HCT116 (cell line): ENCODE measurements around the gene KYAT1. TPM values are rescaled to one million over a fixed set of nuclear protein-coding genes. Genes with fewer than 3 reads are reported as not detected.

ENCODE experiments used
- ATAC-seq: fragments of 200-7000 bp; cut with Tn5 transposase; 2 replicates; pipeline ENCODE4 v1.9.1; 2020; ENCODE audit warnings: mild to moderate bottlenecking, moderate library complexity
- BruUV-seq: library from RNA; stranded (reverse); fragments of 400-500 nt; replicated peaks from 2 replicates; lab custom pipeline; 2021; lab: Mats Ljungman, UMichigan
- CTCF ChIA-PET: fragments of 300-600 bp; sonication (Branson Sonifier 250); formaldehyde crosslinking; loops from one replicate; lab custom pipeline; 2021; ENCODE audit warnings: antibody characterized with exemption; lab: Charles Lee
- POLR2A ChIA-PET: fragments of 300-600, 350-600 bp; sonication (Branson Sonifier 250); formaldehyde crosslinking; loops from one replicate; lab custom pipeline; 2021; ENCODE audit warnings: antibody characterized with exemption; lab: Charles Lee
- RAD21 ChIA-PET, 2 experiments: fragments of 300-600 bp; sonication (Branson Sonifier 250); formaldehyde crosslinking; loops; one replicate each; lab custom pipeline; 2023; ENCODE audit warnings: low total read pairs in 2 of 2; ENCODE audit not compliant: uncharacterized antibody in 2 of 2, unreplicated experiment in 2 of 2, low non-redundant PET in 1 of 2; lab: Charles Lee
- DNase-seq: peaks from one replicate; pipeline ENCODE4 v3.0.0-alpha.2; 2010; ENCODE audit warnings: low read depth, low spot score
- H2AFZ ChIP-seq: fragments of 200-600 bp; shearing (Covaris generic), sonication (generic); 2 replicates; pipeline ENCODE4 v1.6.1; 2017; ENCODE audit warnings: low read depth, mixed run types, mixed read lengths, antibody characterized with exemption, low read length; ENCODE audit not compliant: poor library complexity, severe bottlenecking
- H3K27ac ChIP-seq: 2 replicates; pipeline ENCODE4 v1.5.1; 2012; ENCODE audit warnings: low read depth, low read length
- H3K27me3 ChIP-seq: fragments of 200-600 bp; sonication (generic); 2 replicates; pipeline ENCODE4 v1.6.1; 2016; ENCODE audit warnings: mixed run types, low read length, mixed read lengths; ENCODE audit not compliant: insufficient read depth
- H3K36me3 ChIP-seq, 2 experiments: fragments of 200-500 bp in 1 of 2; fragments of 200-600 bp in 1 of 2; sonication (Bioruptor generic) in 1 of 2; sonication (generic) in 1 of 2; 2 replicates each; pipeline versions ENCODE4 v1.5.1 to v1.6.1; 2014 to 2016; ENCODE audit warnings: low read length in 2 of 2, inconsistent platforms in 1 of 2, mixed read lengths in 1 of 2, mixed run types in 1 of 2; ENCODE audit not compliant: insufficient read depth in 2 of 2, control insufficient read depth in 1 of 2
- H3K4me1 ChIP-seq, 2 experiments: fragments of 200-600 bp in 1 of 2; sonication (generic) in 1 of 2; 2 replicates each; pipeline versions ENCODE4 v1.5.1 to v1.6.1; 2012 to 2017; ENCODE audit warnings: low read length in 2 of 2, inconsistent platforms in 1 of 2, mild to moderate bottlenecking in 1 of 2, mixed read lengths in 1 of 2, mixed run types in 1 of 2, moderate library complexity in 1 of 2; ENCODE audit not compliant: insufficient read depth in 2 of 2, control insufficient read depth in 1 of 2
- H3K4me2 ChIP-seq: fragments of 200-600 bp; sonication (generic); 2 replicates; pipeline ENCODE4 v1.6.1; 2017; ENCODE audit warnings: mixed run types, low read length, mixed read lengths
- H3K4me3 ChIP-seq, 2 experiments: fragments of 200-600 bp in 1 of 2; sonication (generic) in 1 of 2; replicated peaks in 1 of 2; 2 replicates each; pipeline ENCODE4 v1.5.1; 2011 to 2016; ENCODE audit warnings: low read length in 2 of 2, control low read depth in 1 of 2, low read depth in 1 of 2, mild to moderate bottlenecking in 1 of 2, mixed read lengths in 1 of 2, mixed run types in 1 of 2
- H3K79me2 ChIP-seq: fragments of 200-600 bp; sonication (generic); 2 replicates; pipeline ENCODE4 v1.6.1; 2017; ENCODE audit warnings: mild to moderate bottlenecking, mixed run types, low read length, moderate library complexity, mixed read lengths; ENCODE audit not compliant: insufficient read depth
- H3K9ac ChIP-seq: fragments of 200-600 bp; sonication (generic); 2 replicates; pipeline ENCODE4 v1.6.1; 2016; ENCODE audit warnings: low read length, mixed read lengths
- H3K9me2 ChIP-seq: fragments of 200-600 bp; sonication (generic), shearing (Covaris generic); 2 replicates; pipeline ENCODE4 v1.6.1; 2017; ENCODE audit warnings: mixed run types, mild to moderate bottlenecking, moderate library complexity; ENCODE audit not compliant: insufficient read depth
- H3K9me3 ChIP-seq, 2 experiments: fragments of 200-500 bp in 1 of 2; fragments of 200-600 bp in 1 of 2; sonication (Bioruptor generic) in 1 of 2; sonication (generic) in 1 of 2; 2 replicates each; pipeline ENCODE4 v1.6.1; 2014 to 2017; ENCODE audit warnings: low read length in 2 of 2, mixed read lengths in 2 of 2, inconsistent platforms in 1 of 2, low read depth in 1 of 2, mild to moderate bottlenecking in 1 of 2, mixed run types in 1 of 2, moderate library complexity in 1 of 2; ENCODE audit not compliant: control insufficient read depth in 1 of 2, insufficient read depth in 1 of 2
- H4K20me1 ChIP-seq: fragments of 200-600 bp; sonication (generic), shearing (Covaris generic); 2 replicates; pipeline ENCODE4 v1.6.1; 2017; ENCODE audit warnings: mixed run types, mild to moderate bottlenecking, moderate library complexity; ENCODE audit not compliant: insufficient read depth
- CBX3 ChIP-seq: IDR thresholded peaks from 2 replicates; pipeline ENCODE4 v1.6.1; 2012; ENCODE audit warnings: low read depth
- CEBPB ChIP-seq: IDR thresholded peaks from 2 replicates; pipeline ENCODE4 v1.6.1; 2012; ENCODE audit warnings: low read depth
- EGR1 ChIP-seq: IDR thresholded peaks from 2 replicates; pipeline ENCODE4 v1.6.1; 2012; ENCODE audit warnings: low read depth
- ELF1 ChIP-seq: IDR thresholded peaks from 2 replicates; pipeline ENCODE4 v1.6.1; 2012; ENCODE audit warnings: low read depth, borderline replicate concordance
- EZH2 ChIP-seq: fragments of 200-600 bp; sonication (generic); IDR thresholded peaks from 2 replicates; pipeline ENCODE4 v1.6.1; 2017; ENCODE audit warnings: antibody characterized with exemption, mixed run types
- JUND ChIP-seq: IDR thresholded peaks from 2 replicates; pipeline ENCODE4 v1.6.1; 2012
- POLR2AphosphoS5 ChIP-seq: IDR thresholded peaks from 2 replicates; pipeline ENCODE4 v1.6.1; 2011; ENCODE audit warnings: mild to moderate bottlenecking, low read depth, low read length, moderate library complexity
- RAD21 ChIP-seq: IDR thresholded peaks from 2 replicates; pipeline ENCODE4 v1.6.1; 2012; ENCODE audit warnings: low read depth, mild to moderate bottlenecking
- SIN3A ChIP-seq: IDR thresholded peaks from 2 replicates; pipeline ENCODE4 v1.6.1; 2012; ENCODE audit warnings: low read depth
- SP1 ChIP-seq: IDR thresholded peaks from 2 replicates; pipeline ENCODE4 v1.6.1; 2012; ENCODE audit warnings: low read depth
- SRF ChIP-seq: IDR thresholded peaks from 2 replicates; pipeline ENCODE4 v1.6.1; 2012; ENCODE audit warnings: low read depth
- TCF7L2 ChIP-seq: IDR thresholded peaks from 2 replicates; pipeline ENCODE4 v1.7.0; 2011; ENCODE audit warnings: borderline replicate concordance, inconsistent platforms; ENCODE audit not compliant: insufficient read depth, insufficient read length; ENCODE audit errors: extremely low read depth
- YY1 ChIP-seq: IDR thresholded peaks from 2 replicates; pipeline ENCODE4 v1.6.1; 2011; ENCODE audit warnings: low read length, low read depth, moderate library complexity, mild to moderate bottlenecking; ENCODE audit not compliant: insufficient replicate concordance; ENCODE audit errors: extremely low read depth
- ZFX ChIP-seq: fragments of 450-650 bp; IDR thresholded peaks from 2 replicates; pipeline ENCODE4 v1.6.1; 2017
- ZNF274 ChIP-seq: fragments of 200-500 bp; sonication (Bioruptor generic); IDR thresholded peaks from 2 replicates; pipeline ENCODE4 v1.6.1; 2014; ENCODE audit warnings: mild to moderate bottlenecking, low read depth, low read length, inconsistent platforms
- intact Hi-C: fragments of 100-400 bp; cut with micrococcal nuclease; formaldehyde crosslinking; loops from 2 replicates; pipeline ENCODE4 v1.10.0; 2022
- total RNA-seq: library from RNA; stranded (reverse); gene quantifications from one replicate; pipeline ENCODE4 v1.2.1, GENCODE V29; 2021; ENCODE audit not compliant: unreplicated experiment
- TF ChIP-seq, protein P1 (sequence below): IDR thresholded peaks from 2 replicates; pipeline ENCODE4 v1.6.1; 2011; ENCODE audit warnings: mild to moderate bottlenecking, low read length, moderate library complexity; ENCODE audit not compliant: insufficient replicate concordance; ENCODE audit errors: extremely low read depth
- TF ChIP-seq, protein P2 (sequence below): IDR thresholded peaks from 2 replicates; pipeline ENCODE4 v1.6.1; 2012; ENCODE audit warnings: low read depth
- TF ChIP-seq, protein P3 (sequence below): IDR thresholded peaks from 2 replicates; pipeline ENCODE4 v1.6.1; 2012
- TF ChIP-seq, protein P4 (sequence below), 3 experiments: fragments of 200-600 bp in 1 of 3; sonication (generic) in 1 of 3; IDR thresholded peaks in 2 of 3; conservative IDR thresholded peaks in 1 of 3; 2 replicates each; pipeline ENCODE4 v1.5.1; 2012 to 2017; ENCODE audit warnings: low read depth in 2 of 3, low read length in 2 of 3, antibody characterized with exemption in 1 of 3, borderline replicate concordance in 1 of 3, control low read depth in 1 of 3, mild to moderate bottlenecking in 1 of 3, mixed read lengths in 1 of 3, mixed run types in 1 of 3, moderate library complexity in 1 of 3; ENCODE audit not compliant: insufficient read depth in 1 of 3

KYAT1 gene
- total RNA-seq, 1 experiment from 2014 or later = 10.1 TPM

DNA sequence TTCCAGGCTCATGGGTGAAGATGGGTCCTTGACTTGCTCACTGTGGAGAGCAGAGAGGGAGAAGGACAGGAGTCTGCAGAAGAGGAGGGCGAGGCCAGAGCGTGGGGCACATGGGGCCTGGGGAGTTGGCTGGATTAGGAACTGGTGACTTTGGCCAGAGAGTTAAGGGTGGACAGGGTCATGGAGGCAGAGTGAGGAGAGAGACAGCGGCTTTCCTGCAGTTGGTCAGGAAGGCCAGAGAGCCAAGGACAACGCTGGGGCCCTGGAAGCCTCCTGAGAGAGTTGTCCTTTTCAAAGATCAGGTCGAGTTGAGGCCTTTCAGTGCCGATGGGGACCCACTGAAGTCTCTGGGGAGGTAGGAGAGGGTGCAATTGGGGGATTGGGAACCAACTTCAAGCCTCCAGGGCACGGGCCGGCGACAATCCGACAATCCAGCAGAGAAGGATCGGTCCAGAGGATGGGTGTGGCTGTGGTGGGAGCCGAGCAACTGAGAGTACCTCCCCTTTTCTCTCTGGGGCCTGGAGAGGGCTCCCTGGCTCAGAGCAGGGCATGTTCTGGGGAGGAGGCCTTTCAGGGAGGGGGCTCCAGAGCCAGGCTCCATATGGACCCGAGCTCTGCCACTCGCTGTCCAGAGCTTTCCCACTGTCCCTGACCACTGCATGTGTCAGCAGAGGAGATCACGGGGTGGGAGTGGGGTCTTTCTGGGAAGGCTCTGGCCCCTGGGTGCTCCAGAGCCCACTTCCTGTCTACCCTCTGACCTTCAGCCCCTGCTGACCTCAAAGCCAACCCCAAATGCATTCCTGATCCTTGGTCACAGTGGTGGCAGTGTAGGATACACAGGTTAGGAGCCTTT is 31.5 kb upstream of the KYAT1 start:
- ChIA-PET RAD21 (no interaction called here), POLR2A (no interaction called here), CTCF (no interaction called here)
- Histone ChIP-seq H3K9me3 (no peaks in the 10 kb centered on the region), H4K20me1 (no peaks in the 10 kb centered on the region), H3K4me1 (peaks cover 14 to 32% of the 10 kb centered on the region in 2 experiments), H3K27ac (no peak overlapping the region), H3K36me3 (peaks cover 5 to 8% of the 10 kb centered on the region in 2 experiments; a peak in 2 of 4 replicates), H3K9me2 (no peaks in the 10 kb centered on the region), H3K4me3 (no peak overlapping the region; a peak in 1 of 4 replicates), H2AFZ (no peak overlapping the region), H3K4me2 (peak overlapping the region; percentile 65), H3K9ac (no peak overlapping the region), H3K79me2 (peaks cover 13% of the 10 kb centered on the region; the same call in 1 of the 2 replicates), H3K27me3 (no peaks in the 10 kb centered on the region)
- ATAC-seq (no peak), DNase-seq (no peak)
- TF ChIP-seq, protein P1, sequence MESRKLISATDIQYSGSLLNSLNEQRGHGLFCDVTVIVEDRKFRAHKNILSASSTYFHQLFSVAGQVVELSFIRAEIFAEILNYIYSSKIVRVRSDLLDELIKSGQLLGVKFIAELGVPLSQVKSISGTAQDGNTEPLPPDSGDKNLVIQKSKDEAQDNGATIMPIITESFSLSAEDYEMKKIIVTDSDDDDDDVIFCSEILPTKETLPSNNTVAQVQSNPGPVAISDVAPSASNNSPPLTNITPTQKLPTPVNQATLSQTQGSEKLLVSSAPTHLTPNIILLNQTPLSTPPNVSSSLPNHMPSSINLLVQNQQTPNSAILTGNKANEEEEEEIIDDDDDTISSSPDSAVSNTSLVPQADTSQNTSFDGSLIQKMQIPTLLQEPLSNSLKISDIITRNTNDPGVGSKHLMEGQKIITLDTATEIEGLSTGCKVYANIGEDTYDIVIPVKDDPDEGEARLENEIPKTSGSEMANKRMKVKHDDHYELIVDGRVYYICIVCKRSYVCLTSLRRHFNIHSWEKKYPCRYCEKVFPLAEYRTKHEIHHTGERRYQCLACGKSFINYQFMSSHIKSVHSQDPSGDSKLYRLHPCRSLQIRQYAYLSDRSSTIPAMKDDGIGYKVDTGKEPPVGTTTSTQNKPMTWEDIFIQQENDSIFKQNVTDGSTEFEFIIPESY = no peak
- TF ChIP-seq CBX3 (no peak), EGR1 (no peak), EZH2 (no peak), ZFX (no peak), SRF (no peak), TCF7L2 (no peak), SIN3A (no peak), CEBPB (no peak), JUND (no peak), ZNF274 (no peak), YY1 (no peak), POLR2AphosphoS5 (no peak), SP1 (no peak), ELF1 (no peak), RAD21 (no peak)
- TF ChIP-seq, protein P2, sequence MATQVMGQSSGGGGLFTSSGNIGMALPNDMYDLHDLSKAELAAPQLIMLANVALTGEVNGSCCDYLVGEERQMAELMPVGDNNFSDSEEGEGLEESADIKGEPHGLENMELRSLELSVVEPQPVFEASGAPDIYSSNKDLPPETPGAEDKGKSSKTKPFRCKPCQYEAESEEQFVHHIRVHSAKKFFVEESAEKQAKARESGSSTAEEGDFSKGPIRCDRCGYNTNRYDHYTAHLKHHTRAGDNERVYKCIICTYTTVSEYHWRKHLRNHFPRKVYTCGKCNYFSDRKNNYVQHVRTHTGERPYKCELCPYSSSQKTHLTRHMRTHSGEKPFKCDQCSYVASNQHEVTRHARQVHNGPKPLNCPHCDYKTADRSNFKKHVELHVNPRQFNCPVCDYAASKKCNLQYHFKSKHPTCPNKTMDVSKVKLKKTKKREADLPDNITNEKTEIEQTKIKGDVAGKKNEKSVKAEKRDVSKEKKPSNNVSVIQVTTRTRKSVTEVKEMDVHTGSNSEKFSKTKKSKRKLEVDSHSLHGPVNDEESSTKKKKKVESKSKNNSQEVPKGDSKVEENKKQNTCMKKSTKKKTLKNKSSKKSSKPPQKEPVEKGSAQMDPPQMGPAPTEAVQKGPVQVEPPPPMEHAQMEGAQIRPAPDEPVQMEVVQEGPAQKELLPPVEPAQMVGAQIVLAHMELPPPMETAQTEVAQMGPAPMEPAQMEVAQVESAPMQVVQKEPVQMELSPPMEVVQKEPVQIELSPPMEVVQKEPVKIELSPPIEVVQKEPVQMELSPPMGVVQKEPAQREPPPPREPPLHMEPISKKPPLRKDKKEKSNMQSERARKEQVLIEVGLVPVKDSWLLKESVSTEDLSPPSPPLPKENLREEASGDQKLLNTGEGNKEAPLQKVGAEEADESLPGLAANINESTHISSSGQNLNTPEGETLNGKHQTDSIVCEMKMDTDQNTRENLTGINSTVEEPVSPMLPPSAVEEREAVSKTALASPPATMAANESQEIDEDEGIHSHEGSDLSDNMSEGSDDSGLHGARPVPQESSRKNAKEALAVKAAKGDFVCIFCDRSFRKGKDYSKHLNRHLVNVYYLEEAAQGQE = no peak
- TF ChIP-seq, protein P3, sequence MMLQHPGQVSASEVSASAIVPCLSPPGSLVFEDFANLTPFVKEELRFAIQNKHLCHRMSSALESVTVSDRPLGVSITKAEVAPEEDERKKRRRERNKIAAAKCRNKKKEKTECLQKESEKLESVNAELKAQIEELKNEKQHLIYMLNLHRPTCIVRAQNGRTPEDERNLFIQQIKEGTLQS = no peak
- TF ChIP-seq, protein P4, sequence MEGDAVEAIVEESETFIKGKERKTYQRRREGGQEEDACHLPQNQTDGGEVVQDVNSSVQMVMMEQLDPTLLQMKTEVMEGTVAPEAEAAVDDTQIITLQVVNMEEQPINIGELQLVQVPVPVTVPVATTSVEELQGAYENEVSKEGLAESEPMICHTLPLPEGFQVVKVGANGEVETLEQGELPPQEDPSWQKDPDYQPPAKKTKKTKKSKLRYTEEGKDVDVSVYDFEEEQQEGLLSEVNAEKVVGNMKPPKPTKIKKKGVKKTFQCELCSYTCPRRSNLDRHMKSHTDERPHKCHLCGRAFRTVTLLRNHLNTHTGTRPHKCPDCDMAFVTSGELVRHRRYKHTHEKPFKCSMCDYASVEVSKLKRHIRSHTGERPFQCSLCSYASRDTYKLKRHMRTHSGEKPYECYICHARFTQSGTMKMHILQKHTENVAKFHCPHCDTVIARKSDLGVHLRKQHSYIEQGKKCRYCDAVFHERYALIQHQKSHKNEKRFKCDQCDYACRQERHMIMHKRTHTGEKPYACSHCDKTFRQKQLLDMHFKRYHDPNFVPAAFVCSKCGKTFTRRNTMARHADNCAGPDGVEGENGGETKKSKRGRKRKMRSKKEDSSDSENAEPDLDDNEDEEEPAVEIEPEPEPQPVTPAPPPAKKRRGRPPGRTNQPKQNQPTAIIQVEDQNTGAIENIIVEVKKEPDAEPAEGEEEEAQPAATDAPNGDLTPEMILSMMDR (IDR thresholded peaks at IDR 0.05 in 2 of 3, conservative IDR thresholded peaks at IDR 0.05 in 1 of 3; ENCODE audit: borderline replicate concordance in 1 of 3, insufficient read depth in 1 of 3, low read depth in 2 of 3, low read length in 2 of 3) = no peak
- BruUV-seq = no TSS peak
- intact Hi-C loops = no loop called here
